ENCODE results near the gene CARHSP1. TPM values are rescaled to one million over a fixed set of nuclear protein-coding genes. Genes with fewer than 3 reads are reported as not detected.
A peak's percentile ranks its signal among the peaks of the same experiment; 100 is the strongest.

CARHSP1 gene
- total RNA-seq, 3 donors from 2014 or later (not counting 1 experiment from before 2014, with no cell fraction given), result 59.0 to 70.0 (median 60.1) TPM

- ATAC-seq (no peak), DNase-seq (no peak)
- no peak for TF ChIP-seq CTCF (IDR thresholded peaks at IDR 0.05)
- Histone ChIP-seq H3K4me3 (ENCODE audit: low read length) (no peak overlapping the region), H3K4me1 (ENCODE audit: control insufficient read depth, insufficient read depth, low read length) (peaks cover 10% of the 10 kb centered on the region), H3K9me3 (ENCODE audit: control insufficient read depth, insufficient read depth, low read length) (no peaks in the 10 kb centered on the region), H3K27me3 (ENCODE audit: control insufficient read depth, insufficient read depth, low read length) (no peaks in the 10 kb centered on the region), H3K36me3 (ENCODE audit: control insufficient read depth, insufficient read depth, low read length) (peaks cover 65% of the 10 kb centered on the region), H3K27ac (ENCODE audit: low read length) (no peak overlapping the region)
- H3K27me3 Mint-ChIP-seq (ENCODE audit: low read depth in 2 of 2), result no peaks in the 10 kb centered on the region
- H3K4me3 Mint-ChIP-seq, result no peak overlapping the region
- peaks cover 0 to 8% of the 10 kb centered on the region in 2 donors for H3K4me1 Mint-ChIP-seq
- 94% methylated on average over 9 of the region's 9 CpGs for WGBS (ENCODE audit: insufficient coverage)
- peaks cover 20% of the 10 kb centered on the region for H3K36me3 Mint-ChIP-seq
- H3K9me3 Mint-ChIP-seq, result no peaks in the 10 kb centered on the region
- peak overlapping the region in 1 of 2 donors; percentile 64 for H3K27ac Mint-ChIP-seq
- intact Hi-C loops (cut with micrococcal nuclease), result loop anchor here (10.0 kb wide), 1 partner anchor 241 kb away; no protein-coding TSS in a partner anchor
Observed at GRCh38 chr16:8893426-8893825, 24.6 kb upstream of the CARHSP1 start.

GRCh38 chr16:8892101-8892575 is 23.3 kb upstream of the CARHSP1 start:
- Mint-ChIP-seq H3K9me3 (no peaks in the 10 kb centered on the region), H3K4me1 (peaks cover 0 to 11% of the 10 kb centered on the region in 2 donors), H3K4me3 (no peak overlapping the region), H3K27me3 (ENCODE audit: low read depth in 2 of 2) (no peaks in the 10 kb centered on the region), H3K27ac (peak overlapping the region; percentile 54 to 64), H3K36me3 (peaks cover 18% of the 10 kb centered on the region)
- peaks cover 54% of the 10 kb centered on the region for H3K36me3 ChIP-seq (ENCODE audit: control insufficient read depth, insufficient read depth, low read length)
- WGBS (ENCODE audit: insufficient coverage), result 82% methylated on average over 13 of the region's 16 CpGs
- intact Hi-C loops (cut with micrococcal nuclease), result loop anchor here (10.0 kb wide), 1 partner anchor 243 kb away; no protein-coding TSS in a partner anchor
- DNase-seq (peak in 1 of 2 donors; percentile 37), ATAC-seq (no peak)
- H3K27me3 ChIP-seq (ENCODE audit: control insufficient read depth, insufficient read depth, low read length), result no peaks in the 10 kb centered on the region
- H3K4me3 ChIP-seq (ENCODE audit: low read length), result no peak overlapping the region
- TF ChIP-seq CTCF (IDR thresholded peaks at IDR 0.05), result no peak
- peak overlapping the region; percentile 32 for H3K27ac ChIP-seq (ENCODE audit: low read length)
- no peaks in the 10 kb centered on the region for H3K9me3 ChIP-seq (ENCODE audit: control insufficient read depth, insufficient read depth, low read length)
- H3K4me1 ChIP-seq (ENCODE audit: control insufficient read depth, insufficient read depth, low read length), result peaks cover 10% of the 10 kb centered on the region

- no peak for TF ChIP-seq CTCF (IDR thresholded peaks at IDR 0.05)
- peaks cover 18% of the 10 kb centered on the region for H3K36me3 Mint-ChIP-seq
- peaks cover 6 to 22% of the 10 kb centered on the region in 2 donors for H3K4me1 Mint-ChIP-seq
- no peak for ATAC-seq
- peaks cover 0 to 3% of the 10 kb centered on the region in 2 donors for H3K27me3 Mint-ChIP-seq (ENCODE audit: low read depth in 2 of 2)
- intact Hi-C loops (cut with micrococcal nuclease), result loop anchor here (10.0 kb wide), 1 partner anchor 244 kb away; no protein-coding TSS in a partner anchor
- no peak overlapping the region for H3K27ac ChIP-seq (ENCODE audit: low read length)
- peaks cover 41% of the 10 kb centered on the region for H3K36me3 ChIP-seq (ENCODE audit: control insufficient read depth, insufficient read depth, low read length)
- 100% methylated on average over 1 of the region's 5 CpGs for WGBS (ENCODE audit: insufficient coverage)
- no peak overlapping the region for H3K4me3 ChIP-seq (ENCODE audit: low read length)
- no peaks in the 10 kb centered on the region for H3K9me3 Mint-ChIP-seq
- H3K4me1 ChIP-seq (ENCODE audit: control insufficient read depth, insufficient read depth, low read length), result peaks cover 20% of the 10 kb centered on the region
- H3K27me3 ChIP-seq (ENCODE audit: control insufficient read depth, insufficient read depth, low read length), result no peaks in the 10 kb centered on the region
- H3K9me3 ChIP-seq (ENCODE audit: control insufficient read depth, insufficient read depth, low read length), result no peaks in the 10 kb centered on the region
- no peak for DNase-seq
- H3K27ac Mint-ChIP-seq, result peak overlapping the region; percentile 48 to 56
- no peak overlapping the region for H3K4me3 Mint-ChIP-seq
Observed at GRCh38 chr16:8890549-8890921, 21.7 kb upstream of the CARHSP1 start.

Measured in natural killer cell (primary cell).